Activated T-cell treated with anti-CD3 and anti-CD28 coated beads for 4 hours (primary cell): ENCODE results near the gene TTPAL.
"Not testable (repeated sequence)": the region's sequence is repeated elsewhere in the genome, so short reads cannot be mapped to it uniquely, and the experiment has no call there.

Experiments used
- DNase-seq: peaks from one replicate; pipeline ENCODE4 v3.0.0-alpha.2; 2020

The TTPAL gene

DNA sequence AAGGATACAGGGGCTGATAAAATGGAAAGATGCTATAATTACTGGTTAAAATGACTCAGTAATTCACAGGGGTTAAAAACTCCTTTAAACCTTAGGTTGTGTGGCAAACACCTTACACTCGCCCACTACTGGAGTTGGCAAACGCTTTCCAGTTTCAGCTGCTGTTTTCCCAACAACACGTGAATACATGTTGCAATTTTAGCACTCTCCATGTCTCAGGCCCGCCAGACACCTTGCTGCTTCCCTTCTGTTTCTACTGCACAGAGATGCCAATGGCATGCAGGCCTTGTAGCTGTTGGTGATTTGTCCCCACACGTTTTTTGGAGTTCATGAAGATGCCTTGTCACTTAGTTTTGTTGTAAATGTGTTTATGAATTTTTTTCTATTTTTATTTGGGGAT is 5.3 kb upstream of the TTPAL start:
- no peak for DNase-seq

DNA sequence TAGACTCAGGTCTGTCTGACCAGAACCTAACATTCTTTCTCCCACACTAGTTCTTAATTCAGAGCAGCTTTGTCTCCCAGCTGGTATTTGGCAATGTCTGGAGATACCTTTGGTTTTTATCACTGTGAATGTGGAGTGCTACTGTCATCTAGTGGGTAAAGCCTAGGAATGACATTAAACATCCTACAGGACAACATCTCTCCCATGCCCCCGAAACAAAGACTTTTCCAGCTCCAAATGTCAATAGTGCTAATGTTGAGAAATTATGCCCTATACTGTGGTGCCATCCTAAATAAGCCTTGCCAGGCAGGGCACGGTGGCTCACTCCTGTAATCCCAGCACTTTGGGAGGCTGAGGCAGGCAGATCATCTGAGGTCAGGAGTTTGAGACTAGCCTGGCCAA is 4.2 kb upstream of the TTPAL start:
- no peak for DNase-seq

DNA sequence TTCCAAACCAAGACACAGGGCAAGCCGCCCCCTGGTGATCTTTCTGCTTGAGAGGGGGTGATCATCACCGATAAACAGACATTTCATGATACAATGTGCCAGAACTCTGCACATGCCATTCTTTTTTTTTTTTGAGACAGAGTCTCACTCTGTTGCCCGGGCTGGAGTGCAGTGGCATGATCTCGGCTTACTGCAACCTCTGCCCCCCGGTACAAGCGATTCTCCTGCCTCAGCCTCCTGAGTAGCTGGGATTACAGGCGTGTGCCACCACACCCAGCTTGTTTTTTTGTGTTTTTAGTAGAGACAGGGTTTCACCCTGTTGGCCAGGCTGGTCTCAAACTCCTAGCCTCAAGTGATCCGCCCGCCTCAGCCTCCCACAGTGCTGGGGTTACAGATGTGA is 3.4 kb upstream of the TTPAL start:
- DNase-seq, result not testable (repeated sequence)

DNA sequence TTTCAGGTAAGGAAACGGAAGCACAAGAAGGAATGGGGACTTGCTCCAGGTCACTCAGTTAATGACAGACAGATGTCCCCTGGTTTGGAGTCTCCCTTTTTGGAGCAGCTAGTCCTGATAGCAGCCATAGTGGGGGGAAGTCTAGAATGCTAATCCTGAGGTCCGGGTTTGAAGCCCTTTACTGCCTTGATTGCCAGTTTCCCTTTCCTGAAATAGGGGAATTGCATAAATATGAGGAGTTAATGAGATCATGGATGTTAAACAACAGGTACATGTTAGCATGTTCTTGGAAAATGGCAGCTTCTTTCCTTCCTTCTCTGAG is 341 bp upstream of the TTPAL start:
- DNase-seq, result no peak

DNA sequence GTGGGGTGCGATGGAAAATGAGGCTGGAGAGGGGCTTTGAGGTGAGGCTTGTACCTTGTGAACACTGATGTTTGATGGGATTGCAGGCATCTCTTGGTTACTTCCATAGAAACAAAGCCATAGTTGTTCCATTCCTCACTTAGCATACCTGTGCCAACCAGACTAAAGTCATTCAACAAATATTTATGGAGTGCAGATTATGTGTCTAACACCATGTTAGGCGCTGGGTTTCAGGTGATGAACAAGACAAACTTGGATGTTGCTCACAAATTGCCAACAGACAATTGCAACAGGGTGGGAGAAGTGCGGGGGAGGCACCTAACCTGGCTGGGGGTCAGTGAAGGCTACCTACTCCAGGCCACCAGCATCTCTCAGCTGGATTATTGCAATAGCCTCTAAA is 1.5 kb downstream of the TTPAL start:
- no peak for DNase-seq

DNA sequence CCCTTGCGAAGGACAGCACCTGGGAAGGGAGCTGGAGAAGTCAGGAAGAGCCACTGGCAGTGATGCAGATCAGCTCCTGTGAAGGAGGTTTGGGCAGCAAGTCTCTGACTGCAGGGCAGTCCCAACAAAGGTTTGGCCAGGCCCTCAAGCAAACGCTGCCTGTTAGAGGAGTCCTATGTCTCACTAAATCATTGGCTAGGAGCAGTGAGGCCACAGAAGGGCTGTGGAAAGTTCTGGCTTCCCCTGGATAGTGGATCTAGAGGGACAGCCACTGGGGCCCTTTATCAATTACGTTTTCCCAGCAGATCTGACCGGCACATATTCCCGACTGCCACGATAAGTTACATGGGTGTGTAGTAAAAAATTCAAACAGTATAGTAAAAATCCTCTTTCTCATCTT is 2.5 kb downstream of the TTPAL start:
- no peak for DNase-seq

DNA sequence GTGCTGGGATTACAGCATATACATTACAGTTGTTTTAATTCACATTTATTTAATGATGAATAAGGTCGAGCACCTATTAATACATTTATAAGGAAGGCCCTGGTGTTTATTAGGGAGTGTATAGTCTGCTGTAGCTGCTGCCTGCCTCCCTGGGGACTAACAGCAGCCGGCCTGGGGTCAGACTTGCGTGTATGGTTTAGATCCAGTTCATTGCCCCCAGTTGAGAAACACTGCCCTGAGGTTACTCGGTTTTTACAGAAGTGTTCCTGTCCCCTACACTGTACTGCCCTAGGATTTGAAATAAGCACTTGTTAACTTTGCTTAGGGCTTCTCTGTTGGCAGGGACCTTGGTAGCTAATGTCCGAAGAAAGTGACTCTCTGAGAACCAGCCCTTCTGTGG is 4.0 kb downstream of the TTPAL start:
- DNase-seq, result no peak

DNA sequence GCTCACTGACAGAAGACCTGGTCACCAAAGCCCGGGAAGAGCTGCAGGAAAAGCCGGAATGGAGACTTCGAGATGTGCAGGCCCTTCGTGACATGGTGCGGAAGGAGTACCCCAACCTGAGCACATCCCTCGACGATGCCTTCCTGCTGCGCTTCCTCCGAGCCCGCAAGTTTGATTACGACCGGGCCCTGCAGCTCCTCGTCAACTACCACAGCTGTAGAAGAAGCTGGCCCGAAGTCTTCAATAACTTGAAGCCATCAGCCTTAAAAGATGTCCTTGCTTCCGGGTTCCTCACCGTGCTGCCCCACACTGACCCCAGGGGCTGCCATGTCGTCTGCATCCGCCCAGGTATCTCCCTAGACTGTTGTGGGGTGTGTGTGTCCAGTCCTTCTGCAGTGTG is 4.4 kb downstream of the TTPAL start:
- DNase-seq, result no peak

DNA sequence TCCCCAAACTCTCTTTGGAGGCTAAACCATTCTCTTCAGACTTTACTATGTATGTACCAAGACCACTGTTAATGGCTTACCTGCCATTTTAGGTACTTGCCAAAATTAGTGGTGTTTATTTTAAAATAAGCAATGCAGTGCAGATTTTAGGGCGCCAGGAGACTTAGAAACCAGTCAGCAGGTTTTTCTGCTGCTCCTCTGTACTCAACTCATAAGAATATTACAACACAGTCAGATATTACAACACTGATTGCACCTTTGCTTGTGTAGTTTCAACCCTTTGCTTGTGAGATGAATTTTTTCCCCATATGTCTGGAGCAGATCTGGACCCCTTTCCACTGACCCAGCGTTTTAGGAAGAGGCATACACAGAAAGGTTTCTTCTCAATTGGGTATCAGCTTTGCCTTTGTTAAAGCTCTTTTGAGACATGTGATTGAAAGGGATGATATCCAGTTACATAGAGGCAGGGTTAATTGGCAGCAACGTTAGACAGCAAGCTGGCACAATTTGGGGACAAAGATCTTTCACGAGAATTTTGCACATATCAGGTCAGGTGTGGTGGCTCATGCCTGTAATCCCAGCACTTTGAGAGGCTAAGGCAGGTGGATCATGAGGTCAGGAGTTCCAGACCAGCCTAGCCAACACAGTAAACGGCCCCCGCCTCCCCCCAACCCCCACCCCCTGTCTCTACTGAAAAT is 6.2 kb downstream of the TTPAL start:
- DNase-seq, result no peak

DNA sequence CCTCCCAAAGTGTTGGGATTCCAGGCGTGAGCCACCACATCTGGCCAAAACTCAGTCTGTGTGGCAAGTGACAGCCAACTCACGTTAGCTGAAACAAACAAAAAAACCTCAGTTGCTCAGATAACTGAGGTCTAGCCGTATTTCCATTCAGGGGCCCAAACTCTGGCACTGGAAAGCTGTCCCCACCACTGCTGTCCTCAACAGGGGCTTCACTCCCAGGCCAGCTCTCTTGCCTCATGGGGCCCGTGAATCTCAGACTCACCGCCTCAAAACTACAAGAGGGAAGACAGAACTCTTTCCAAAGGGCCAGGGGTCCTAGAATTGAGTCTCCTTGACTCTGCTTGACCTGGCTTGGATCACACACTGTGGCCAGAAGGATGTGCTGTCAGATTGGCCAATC is 7.4 kb downstream of the TTPAL start:
- no peak for DNase-seq

DNA sequence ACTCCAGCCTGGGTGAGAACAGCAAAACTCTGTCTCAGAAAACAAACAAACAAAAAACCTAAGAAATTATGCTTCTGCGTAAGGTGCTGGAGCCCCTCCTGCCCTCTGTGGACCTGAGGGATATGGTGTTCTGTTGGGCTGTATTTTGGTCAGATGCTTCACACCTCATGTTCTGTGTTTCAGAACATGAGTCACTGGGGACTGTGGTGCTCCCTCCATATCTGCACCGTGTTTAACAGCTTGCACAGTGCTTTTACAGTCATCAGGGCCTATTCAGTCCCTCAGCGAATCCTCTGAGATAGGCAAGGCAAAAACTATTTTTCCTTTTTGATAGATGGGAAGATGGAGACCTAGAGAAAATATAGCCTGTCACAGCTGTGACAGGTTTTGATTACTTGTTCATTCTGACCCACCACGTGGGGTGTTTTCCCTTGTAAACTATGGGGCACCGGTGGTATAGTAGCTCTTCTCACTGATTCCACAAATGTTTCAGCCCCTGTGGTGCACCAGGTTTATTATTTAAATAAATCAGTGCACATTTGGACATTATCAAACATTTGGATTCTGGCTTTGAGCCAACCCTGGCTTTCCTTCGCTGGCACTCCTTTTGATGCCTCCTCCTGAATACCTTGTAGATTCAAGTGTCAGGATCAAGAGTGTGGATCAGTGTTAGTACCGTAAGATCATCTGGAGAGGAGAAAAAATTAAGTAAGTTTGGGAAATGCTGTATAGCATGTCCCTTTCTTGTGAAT is 9.6 kb downstream of the TTPAL start:
- DNase-seq, result no peak

DNA sequence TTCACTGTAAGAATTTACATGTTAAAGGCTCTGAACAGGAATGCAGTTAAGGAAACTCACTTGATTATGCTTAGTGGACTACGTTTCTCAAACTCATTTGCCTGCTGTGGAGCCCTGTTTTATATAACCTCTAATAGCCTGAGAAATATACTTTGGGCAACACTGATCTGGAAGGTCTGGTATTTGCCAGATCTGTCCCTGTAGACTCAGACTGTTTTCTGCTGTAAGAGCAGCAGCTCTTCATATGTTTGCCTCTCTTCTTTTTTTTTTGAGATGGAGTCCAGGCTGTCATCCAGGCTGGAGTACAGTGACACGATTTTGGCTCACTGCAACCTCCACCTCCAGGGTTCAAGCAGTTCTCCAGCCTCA is 10.1 kb downstream of the TTPAL start:
- DNase-seq, result no peak

DNA sequence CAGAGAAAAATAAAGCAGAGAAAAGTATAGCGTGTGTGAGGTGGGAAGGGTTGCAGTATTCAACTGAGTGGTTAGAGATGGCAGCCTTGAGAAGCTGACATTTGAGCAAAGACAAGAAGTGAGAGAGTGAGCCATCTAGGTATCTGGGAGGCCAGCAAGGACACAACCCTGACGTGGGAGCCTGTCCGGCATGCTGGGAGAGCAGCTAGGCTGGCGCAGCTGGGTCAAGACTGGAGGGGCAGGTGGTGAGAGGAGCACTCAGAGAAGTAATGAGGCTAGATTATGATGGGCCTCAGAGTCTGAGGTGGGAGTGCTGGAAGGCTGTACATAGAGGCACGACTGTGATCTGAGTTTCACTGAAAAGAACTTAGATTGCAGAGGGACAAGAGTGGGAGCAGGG is 12.9 kb downstream of the TTPAL start:
- DNase-seq, result no peak

DNA sequence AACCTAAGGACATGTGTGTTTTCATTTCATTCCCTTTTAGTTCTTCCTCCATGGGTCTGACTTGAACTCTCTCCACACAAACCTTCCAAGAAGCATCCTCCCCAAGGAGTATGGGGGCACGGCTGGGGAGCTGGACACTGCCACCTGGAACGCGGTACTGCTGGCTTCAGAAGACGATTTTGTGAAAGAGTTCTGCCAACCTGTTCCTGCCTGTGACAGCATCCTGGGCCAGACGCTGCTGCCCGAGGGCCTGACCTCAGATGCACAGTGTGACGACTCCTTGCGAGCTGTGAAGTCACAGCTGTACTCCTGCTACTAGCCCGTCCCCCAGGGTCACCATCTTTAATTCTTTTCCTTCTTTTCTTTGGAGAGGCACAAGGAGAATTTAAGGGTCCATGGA is 13.5 kb downstream of the TTPAL start:
- DNase-seq, result no peak

DNA sequence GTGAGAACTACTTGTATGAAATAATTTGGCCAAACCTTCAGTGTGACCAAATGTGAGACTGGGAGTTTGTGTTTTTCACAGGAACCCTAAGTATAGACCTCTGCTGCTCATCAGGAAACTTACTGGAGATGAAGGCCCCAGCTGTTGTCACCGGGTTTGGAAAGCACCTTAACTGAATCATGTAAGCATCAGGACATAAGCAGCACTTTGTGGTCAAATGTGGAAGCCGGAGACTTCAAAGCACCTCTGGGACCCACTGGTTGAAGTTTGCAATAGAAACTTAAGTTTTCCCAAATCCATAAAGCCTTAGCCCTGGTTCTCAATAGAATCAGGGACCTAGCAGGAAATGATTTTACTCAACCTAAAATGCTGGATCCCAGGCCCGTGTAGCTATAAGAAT is 14.3 kb downstream of the TTPAL start:
- DNase-seq, result no peak

DNA sequence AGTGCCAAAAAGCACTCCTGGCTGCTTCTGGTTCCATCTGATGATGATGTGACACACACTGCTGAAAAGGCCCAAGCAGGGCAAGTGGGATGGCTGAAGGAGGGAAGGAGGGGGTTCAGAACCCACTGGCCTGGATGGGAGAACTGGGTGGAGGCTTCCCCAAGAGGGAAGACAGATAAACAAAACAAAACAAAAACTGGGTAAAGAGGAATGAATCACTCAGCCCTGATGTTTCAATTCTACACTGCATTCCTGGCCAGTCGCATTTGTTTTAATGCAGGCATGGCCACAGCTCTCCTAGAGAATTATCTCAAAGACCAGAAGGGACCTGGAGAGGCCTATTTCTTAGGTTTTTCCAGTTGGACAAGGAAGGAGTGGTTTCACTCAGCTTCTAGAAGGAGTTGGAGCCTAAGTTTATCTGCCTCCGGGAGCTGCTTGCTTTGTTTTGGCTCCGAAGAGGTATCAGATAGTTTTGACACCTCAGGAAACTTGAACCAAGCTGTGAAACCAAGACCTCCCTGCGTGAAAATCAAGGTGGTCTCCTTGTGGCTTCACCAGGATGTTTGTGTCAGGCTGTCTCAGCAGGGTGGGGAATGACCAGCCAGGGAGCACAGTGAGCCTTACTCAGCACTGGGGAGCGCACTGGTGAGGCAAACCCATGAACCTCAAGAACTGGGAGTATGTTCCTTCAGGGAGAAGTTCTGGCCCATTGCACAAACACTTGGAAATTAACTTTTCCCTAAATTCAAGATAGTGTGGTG is 16.1 kb downstream of the TTPAL start:
- no peak for DNase-seq

DNA sequence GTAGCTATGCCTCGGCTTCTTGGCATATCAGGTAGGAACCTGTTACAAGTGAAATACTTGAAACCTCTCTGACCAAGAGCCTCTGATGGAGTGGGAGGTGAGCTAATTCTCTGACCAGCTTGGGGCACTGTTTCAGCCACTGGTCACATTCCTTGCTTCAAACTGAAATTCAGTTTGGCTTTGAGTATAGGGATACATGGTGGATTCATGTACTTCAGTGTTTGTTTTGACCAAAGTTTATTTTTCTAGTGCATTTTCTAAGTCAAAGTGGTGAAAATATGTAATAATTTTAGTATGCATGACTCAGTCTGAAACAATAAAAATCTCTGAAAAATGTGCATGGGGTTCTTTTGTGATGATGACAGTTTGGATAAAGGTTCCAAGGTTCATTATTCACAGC is 18.6 kb downstream of the TTPAL start:
- DNase-seq, result no peak

DNA sequence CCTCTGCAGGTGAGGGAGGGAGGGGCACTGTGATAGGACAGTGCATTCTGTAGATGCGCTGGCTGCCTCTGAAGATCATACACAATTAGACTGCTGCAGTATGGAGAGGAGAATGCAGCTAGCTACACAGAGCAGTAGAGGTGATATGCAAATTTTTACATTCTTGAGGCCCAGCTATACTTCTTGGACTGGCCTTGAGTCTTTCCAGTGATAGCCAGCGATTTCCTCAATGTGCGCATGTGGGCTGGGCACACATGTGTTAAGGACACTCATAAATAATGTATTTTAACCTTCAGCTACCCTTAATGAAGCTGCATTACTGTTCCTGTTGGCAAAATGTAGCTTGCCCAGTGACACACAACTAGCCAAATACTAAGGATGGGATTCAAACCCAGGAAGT is 19.0 kb downstream of the TTPAL start:
- DNase-seq, result no peak

DNA sequence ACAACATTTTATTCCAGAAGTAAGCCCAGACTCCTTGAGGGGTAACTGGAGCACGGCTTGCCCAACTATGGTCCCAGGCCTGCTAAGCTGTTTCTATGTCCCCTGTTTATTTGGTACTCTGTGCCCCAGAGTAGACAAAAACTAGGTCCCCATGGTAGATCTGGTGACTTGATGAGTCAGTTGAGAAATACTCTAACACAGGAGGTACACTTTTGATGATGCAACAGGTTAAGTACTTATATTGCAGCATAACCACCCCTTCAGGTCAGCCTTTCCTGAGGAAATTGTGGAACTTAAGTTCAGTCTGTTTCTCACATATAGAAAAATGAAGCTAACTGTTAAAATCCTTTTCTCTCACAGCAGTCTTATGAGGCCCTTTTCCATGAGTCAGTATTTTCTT is 19.6 kb downstream of the TTPAL start:
- no peak for DNase-seq

DNA sequence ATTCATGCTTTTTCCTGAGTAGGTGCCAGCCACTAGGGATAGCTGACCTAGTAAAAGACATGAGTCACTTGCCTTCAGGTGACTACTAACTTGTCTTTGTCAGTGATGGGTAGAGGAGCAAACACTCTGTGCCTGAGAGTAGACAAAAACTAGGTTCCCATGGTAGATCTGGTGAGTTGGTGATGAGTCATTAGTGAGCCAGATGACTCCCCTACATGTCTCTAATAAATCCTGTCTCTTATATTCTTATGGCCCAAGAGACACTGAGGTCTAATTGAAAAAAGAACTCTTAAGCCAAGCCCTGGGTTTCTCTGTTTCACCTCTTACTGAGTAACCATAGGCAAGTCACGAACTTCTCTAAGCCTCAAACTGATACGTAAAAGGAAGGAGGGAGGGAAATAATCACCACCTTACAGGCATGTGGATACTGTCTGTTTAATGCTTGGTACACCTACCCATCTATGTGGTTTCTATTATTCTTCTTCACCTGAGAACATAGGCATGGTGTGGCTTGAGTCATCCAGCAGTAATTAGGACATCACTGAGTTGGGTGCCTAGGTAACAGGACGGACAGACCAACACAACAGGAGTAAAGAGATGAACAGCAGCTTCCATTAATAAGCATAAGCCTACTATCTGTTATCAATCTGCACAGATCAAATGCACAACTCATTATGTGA is 20.3 kb downstream of the TTPAL start:
- no peak for DNase-seq

DNA sequence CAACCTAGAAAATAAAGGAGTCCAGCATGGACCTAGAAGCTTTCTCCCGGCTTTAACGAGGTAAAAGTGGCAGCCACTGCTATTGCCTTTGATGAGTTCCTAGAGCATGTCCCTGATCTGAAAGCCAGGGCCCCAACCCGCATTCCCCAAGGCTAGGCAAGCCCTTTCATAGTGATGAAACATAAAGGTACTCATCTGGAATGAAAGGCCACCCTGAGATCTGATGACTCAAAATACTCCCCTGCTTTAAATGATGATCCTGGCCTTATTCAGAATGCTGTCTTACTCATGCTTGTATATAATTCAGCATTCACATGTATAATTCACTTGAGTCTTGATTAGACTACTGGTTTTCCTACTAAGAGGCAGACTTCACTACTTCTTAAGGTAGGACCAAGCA is 21.3 kb downstream of the TTPAL start:
- DNase-seq, result no peak

DNA sequence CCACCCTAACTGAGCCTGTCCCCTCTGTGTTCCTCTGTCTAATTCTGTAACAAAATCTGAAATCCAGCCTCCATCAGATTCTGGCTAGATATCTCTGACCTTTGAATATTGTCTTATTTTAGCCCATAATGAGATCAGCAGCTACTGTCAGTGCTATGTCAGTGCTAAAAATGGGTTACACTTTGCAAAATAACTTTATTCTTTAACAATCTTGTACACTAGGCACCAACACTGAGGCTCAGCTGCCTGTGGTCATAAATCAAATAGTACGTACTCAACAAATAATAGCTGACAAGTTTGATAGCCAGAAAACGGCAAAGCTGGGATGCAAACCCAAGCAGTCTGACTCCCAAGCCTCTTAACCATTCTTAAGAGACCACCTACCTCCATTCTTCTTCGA is 22.1 kb downstream of the TTPAL start:
- no peak for DNase-seq

DNA sequence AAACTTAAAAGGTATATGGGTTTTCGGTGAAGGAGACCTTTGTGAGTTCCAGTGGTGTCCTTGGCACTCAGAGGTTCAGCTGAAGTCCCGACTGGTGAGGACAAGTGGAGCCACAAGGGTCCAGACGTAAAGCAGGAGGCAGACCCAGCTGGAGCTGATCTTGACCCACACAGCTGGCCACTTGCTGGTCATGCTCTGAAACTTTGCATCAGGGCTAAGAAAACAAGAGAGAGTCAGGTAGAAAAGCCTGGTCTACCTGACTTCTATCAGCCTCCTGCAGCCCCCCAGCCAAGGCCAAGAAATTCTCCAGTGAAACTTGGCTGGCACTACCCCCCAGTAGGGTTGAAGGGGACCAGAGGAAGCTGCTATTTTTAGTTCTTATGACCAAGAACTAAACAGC is 24.5 kb downstream of the TTPAL start:
- no peak for DNase-seq

DNA sequence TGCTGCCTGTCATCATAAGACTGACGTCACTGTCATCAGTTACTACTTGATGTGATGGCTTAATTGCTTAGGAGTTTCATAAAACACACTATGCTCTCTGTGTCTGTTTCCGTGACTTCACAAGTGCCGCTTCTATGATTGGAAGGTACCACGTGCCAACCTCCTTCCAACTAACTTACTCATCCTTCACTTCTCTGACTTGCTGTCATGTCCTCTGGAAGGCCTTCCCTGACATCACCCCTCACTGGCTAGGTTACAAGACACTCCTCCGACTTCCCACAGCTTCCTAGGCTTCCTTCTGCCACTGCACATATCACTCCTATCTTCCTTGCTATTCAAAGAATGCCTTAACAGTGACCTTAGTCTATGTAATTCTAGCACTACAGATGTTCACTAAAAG is 25.8 kb downstream of the TTPAL start:
- no peak for DNase-seq
